Raji (cell line): ENCODE measurements around the gene SNAP25.

Experiments used
- POLR2A ChIP-seq: IDR thresholded peaks from 2 replicates; pipeline ENCODE4 v1.6.1; 2011; ENCODE audit warnings: low read depth, low read length, control low read depth; ENCODE audit not compliant: insufficient read depth

Gene SNAP25

DNA sequence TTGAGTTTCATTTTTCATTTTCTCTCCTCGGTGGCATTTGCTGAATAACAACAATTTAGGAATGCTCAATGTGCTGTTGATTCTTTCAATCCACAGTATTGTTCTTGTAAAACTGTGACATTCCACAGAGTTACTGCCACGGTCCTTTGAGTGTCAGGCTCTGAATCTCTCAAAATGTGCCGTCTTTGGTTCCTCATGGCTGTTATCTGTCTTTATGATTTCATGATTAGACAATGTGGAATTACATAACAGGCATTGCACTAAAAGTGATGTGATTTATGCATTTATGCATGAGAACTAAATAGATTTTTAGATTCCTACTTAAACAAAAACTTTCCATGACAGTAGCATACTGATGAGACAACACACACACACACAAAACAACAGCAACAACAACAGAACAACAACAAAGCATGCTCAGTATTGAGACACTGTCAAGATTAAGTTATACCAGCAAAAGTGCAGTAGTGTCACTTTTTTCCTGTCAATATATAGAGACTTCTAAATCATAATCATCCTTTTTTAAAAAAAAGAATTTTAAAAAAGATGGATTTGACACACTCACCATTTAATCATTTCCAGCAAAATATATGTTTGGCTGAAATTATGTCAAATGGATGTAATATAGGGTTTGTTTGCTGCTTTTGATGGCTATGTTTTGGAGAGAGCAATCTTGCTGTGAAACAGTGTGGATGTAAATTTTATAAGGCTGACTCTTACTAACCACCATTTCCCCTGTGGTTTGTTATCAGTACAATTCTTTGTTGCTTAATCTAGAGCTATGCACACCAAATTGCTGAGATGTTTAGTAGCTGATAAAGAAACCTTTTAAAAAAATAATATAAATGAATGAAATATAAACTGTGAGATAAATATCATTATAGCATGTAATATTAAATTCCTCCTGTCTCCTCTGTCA, 88.1 kb downstream of the SNAP25 start:
- TF ChIP-seq POLR2A: no peak

DNA sequence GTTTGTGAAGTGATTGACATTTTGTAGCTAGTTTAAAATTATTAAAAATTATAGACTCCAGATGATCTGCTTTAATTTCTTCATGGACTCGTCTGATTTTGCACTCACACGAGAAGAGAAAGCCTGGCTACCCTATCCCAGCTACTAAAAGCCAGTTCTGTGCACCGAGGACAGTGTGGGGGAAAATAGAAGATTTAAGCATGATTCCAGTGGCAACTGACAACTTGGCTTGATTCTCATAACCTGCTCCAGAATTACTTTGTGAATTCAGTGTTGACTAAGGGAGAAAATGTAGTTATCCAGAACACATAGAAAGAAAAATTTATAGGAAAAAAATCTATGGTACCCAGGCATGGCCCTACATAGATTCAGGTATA, 88.7 kb downstream of the SNAP25 start:
- TF ChIP-seq POLR2A: no peak

DNA sequence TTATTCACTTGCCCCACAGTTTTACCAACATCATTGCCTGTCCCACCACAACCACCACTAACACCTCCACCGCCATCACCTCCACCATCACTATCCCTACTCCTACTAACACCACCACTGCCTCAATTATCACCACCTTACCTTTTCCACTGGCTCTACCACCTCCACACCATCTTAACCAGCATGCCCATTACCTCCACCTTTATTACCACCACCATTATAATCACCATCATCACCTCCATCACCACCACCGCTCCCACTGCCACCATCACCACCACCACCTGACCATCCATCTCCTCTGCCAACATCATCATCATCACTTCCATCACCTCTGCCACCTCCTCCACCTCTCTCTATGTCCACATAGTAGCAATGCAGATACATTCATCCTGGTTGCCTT, 90.0 kb downstream of the SNAP25 start:
- TF ChIP-seq POLR2A: no peak

DNA sequence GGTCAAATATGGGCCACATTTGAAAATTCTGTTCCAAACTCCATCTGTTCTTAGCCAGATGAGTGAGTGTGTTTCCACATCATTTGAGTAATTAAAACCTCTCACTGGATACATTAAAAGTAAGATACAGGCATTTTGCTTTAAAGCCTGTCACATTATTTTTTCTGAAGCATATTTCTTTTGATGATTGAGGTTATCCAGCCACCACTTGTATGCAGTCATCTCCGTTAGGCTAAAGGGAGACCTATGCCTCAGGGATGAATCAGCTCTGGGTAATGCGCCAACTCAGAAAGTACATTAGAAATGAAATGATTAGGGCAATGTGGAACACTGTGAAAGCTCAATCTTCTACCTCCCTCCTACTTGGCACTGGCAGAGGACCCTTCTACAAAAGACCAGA, 90.7 kb downstream of the SNAP25 start:
- TF ChIP-seq POLR2A: no peak

DNA sequence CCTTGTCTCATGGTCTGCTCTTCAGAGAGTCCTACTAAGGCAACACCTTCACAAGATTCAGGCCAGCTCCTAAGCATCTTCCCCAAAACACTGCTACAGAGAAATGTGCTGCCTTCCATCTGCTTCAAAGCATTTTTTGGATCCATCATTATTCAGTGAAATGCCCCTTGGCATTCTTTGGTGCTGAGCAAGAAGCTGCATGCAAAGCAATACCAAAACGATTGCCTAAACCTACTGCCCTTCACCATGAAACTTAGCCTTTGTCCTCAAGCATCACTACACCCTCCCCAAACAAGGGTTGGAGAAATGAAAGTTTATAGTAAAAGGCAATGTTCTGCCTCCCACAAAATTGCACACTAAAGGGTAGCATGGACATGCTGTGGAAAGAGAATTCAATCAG, 93.5 kb downstream of the SNAP25 start:
- TF ChIP-seq POLR2A: no peak

DNA sequence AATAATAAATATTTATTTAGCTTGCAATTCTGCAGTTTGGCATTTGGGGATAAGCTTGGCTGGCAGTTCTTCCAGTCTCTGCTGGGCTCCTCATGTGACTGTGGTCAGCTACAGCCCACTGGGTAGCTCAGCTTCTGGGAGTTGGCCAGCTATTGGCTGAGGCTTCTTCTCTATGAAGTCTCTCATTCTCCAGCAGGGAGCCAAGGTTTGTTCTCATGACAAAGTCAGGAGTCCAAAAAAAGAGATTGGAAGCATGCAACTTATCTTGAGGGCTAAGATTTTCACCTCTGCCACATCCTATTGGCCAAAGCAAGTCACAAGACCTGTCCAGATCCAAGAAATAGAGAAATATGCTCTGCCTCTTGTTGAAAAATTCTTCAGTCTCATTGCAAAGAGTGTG, 94.6 kb downstream of the SNAP25 start:
- no peak for TF ChIP-seq POLR2A

DNA sequence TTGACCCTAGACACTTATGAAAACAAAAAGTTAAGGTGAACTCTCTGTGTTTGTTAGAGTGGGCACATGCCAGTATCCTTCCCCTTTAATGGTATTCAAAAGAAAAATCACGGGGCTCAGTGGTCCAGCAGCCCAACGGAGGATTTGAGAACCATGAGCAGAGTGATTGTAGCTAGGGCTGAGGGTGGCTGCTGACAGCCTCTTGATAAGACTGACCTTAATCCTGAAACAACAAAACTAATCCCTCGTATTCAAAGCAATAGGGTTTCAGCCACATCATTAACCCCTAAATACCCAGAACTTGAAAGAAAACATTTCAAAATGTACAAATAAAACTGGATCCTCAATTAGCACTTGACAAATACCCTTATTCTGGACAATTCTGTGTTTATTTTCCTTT, 95.1 kb downstream of the SNAP25 start:
- TF ChIP-seq POLR2A: no peak

DNA sequence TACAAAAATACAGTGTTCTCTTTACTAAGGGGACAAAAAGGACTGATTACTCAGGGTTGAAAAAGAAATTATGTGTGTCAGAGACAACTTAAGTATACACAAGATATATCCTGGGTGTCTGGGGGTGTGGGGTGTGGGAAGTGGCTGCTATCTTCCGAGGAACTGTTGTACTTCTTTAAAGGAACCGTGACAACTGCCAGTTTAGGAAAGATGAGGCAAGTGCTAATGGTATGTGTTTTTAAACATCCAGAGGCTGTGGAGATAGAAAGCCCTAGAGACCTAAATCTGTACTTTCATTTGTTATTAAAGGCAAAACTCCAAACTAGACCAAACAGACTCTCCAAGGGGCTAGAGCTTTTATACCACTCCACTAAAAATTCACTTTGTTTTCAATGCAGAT, 95.6 kb downstream of the SNAP25 start:
- TF ChIP-seq POLR2A: no peak

DNA sequence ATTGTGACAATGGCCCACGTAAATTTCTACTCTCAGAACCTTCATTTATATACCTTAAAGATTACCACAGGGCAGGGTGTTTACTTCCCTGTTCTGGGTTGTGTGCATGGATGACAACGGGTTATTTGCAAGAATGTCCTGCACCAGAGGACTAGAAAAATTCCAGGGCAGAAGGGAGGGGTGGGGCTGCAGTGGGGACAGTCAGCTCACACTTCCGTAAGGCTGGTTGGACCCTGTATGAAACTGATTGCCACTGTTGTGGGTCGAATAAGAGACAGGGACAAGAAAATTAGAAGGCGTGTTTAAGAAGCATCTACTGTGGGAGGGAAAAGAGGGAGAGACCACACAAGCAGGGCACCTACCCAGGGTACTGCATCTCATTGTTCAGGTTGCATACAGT, 96.5 kb downstream of the SNAP25 start:
- TF ChIP-seq POLR2A: no peak

DNA sequence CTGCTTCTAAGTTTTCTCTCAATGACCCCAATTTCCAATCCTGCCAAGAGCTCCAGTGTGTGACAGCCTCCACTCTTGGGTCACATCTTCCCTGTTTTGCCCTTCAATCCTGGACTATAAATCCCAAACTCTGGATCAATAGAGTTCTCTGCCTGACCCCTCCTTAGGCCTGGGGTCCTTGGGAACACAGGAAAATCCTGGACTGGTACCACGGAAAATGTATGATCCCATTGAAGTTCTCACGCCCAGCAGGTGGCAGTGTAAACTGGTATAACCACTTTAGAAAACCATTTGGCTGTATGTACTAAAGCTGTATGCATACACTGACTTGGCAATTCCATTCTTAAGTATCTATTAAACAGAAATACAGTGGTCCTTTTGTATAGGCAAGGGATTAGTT, 98.0 kb downstream of the SNAP25 start:
- no peak for TF ChIP-seq POLR2A

DNA sequence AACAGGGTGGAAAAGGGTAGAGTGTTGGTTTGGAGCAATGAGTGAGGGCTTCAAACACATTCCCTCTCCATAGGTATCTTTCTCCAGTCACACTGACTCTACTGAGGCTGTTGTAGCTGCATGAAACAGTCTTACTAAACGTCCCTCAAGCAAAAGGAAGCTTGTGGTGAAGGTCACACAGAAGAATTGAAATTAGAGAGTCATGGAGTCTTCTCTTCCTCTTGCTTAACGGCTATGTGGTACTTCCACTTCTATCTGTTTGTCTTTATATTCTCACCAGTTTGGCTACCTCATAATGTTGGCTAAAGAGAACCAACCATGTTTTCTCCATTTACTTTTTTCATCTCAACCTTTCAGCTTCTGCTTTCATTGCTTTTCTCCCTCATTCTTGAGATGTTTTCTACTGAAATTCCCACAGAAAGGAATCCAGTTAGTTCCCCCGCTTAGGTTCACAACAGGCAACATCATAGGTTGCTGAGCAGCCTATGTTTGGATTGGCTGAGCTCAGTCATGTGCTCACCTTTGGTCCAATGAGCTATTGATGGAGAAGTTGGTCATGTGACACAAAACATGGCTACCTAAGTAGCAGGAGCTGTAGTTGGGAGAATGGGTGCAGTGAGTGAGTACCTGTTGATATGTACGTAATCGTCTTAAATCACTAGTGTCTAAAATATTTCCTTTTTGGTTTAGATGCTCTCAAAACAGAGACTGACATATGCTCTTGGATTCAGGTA, 99.8 kb downstream of the SNAP25 start:
- no peak for TF ChIP-seq POLR2A

DNA sequence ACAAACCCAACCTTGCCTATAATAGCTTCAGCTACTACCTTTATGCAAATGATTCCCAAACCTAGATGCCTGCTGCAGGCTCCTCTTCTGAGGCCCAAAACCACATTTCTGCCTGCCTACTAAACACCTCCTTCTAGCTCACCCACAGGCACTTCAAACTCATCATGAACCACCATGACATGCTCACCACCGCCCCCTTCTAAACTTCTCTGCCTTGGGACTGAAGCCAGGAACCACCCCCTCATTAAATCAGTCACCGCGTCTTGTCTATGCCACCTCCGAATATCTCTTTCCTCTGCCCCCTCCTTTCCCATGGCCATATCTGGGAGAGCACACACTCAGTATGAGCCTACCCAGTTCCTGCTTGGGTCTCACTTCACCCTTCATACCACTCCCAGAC, 101.2 kb downstream of the SNAP25 start:
- TF ChIP-seq POLR2A: no peak

DNA sequence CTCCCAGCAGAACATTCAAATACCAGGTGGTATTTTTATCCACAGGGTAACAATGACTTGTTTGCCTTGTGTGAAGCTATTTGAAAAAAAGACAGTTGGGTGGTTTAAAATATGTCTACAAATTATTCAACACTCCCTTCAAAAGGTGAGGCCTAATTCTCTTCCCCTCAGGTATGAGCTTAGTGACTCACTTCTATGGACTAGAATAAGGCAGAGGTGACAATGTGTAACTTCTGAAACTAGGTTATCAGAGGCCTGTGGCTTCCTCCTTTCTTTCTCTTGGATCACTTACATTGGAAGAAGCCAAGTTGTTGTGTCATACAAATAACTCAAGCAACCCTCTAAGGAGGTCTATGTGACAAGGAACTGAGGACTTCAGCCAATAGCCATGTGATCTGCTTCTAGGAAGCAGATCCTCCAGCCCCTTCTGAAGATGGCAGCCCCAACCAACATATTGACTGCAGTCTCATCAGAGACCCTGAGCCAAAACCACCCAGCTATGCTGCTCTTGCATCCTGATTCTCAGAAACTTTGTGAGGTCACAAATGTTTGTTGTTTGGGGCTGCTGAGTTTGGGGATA, 102.6 kb downstream of the SNAP25 start:
- no peak for TF ChIP-seq POLR2A

DNA sequence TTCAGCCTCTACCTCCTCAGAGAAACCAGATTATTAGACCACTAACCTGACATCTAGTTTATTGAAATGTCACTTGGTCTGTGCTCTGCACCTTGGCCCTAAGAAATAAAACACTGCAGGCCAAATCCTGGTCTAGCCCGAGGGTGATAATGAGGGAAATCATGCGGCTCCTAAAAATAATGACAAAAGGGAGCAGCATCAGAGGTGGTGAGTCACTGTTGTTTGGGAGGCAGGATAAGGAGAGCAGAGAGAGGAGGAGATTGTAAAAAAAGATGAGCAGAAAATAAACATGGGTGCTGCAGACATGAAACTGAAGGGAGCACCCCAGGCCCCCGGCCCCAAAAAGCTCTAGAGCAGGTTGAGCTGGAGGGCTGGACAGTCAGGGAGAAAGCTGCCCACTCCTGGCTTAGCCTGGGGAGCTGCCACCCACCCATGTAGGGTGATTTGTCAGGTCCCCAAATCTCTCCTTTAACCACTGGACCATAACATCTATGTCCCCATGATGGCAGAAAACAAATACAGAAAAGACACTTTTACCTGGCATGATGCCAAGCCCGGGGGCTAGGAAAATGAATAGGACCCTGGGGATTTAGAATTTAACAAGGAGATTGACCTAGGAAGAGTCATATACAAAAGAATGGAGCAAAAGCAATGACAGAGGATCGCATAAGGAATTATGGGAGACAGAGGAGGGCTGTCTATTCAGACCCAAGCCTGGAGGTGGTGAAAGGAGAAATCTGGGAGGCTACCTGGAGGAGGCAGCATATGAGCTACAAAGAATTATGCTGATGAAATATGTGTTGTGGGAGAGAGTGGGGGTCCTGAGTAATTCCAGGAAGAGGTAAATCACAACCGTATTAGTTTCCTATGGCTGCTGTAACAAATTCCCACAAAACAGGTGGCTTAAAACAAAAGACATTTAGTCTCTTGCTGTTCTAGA, 103.7 kb downstream of the SNAP25 start:
- TF ChIP-seq POLR2A: no peak

DNA sequence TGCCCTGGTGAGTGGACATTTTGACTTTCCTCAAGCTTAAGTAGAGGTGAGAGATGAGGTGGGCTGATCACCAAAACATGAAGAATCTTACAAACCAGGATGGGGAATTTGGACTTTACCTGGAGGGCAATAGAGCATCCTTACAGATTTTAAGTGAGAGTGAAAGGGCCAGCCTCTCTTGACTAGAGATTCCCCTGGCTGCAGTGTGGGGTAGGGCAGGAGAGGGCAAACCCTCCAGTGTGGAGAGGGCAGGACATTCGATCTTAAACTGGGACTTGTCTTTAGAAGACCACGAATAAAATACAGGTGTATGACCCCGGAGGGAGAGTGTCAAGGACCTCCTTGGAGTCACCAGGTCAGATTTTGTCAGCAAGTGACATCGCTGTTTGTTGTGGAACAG, 105.1 kb downstream of the SNAP25 start:
- TF ChIP-seq POLR2A: no peak
